ENCODE measurements around the gene HOXA13. TPM values are rescaled to one million over a fixed set of nuclear protein-coding genes. Genes with fewer than 3 reads are reported as not detected.

HOXA13 gene
- not detected for total RNA-seq

DNA sequence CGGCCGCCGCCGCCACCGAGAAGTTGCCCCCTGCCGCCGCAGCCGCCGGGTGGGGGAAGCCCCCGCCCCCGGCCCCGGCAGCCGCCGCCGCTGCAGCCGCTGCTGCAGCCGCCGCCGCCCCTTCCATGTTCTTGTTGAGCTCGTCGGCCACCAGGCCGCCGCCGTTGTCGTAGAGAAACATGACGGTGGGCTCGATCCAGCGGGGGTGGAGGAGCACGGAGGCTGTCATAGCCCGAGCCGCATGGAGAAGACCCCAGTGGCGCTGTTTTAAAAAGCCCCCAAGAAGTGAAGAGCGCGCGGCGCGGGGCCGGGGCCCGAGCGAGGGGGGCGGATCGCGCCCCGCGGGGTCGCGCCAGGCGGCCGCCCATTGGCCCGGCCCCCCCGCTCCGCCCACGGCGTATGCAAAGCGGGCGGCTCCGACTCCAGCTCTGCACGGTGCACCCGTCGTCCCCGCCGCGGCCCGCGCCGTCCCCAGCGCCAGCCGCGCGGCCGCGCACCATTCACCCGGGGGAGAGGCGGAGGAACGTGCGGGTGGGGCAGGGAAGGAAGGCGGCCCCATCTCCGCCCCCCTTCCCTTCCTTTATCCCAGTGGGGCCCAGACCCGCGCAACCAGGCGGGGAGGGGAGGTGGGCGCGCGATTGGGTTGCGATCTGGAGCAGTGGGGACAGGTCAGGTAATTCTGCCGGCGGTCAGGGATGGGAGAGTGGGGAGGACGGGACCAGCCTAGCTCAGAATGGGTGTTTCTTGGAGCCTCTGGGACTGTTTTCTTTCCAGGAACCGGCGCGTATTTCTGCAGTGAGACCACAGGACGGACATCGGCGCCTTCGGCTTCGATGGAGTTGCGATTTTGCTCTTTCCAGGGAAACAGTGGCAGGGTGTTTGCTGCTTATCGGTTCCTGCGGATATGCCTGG, at the start of gene HOXA13:
HOXA13 (minus strand) TSS at position 243 of the 912 bp plus-strand sequence; CDS start at position 229, 14 bp downstream.
- CTCF ChIA-PET, result interaction anchor here (1.6 kb wide), 1 partner anchor 13 kb away, joined by 5 read pairs; no protein-coding TSS in a partner anchor
- H3K4me3 Mint-ChIP-seq, result peak within 1 kb of the TSS; percentile 46

DNA sequence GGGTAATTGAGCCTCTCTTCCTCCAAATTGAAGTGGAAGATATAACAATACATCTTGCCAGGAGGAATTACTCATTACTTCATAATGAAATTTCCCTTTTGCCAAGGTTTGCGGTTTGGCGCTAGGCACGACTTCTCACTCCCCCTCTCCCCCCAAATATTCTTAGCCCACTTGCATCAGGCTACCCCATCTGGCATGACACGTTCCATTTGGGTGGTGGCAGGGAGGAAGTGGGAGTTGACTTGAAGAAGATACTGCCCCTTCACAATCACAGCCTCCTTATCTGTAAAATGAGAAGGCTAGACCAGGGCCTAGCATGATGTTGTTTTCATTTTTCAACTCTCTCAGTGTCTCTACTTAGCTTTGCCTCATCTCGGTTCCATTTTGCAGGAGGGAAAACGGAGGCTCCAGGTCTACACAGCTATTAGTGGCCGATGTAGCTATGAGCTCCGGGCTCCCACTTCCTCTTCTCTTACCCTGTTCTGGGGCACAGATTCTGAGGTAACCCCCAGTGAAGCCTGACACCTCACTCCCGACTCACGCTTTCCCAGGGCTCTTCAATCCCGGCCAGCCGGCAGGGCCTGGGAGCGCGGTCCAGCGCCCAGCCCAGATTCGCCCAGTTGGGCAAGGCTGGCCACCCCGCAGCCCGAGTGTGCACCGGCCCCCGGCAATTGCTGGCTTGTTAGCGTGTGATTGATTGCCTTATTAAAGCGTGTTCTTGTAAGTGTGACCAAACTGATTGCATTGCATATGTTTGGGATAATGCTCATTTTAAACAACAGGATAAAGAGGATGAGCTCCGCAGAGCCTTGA, 49.2 kb upstream of the HOXA13 start:
- H3K36me3 Mint-ChIP-seq, result no peaks in the 10 kb centered on the region
- no peak overlapping the region for H3K4me3 Mint-ChIP-seq
- H3K9me3 Mint-ChIP-seq (ENCODE audit: low read depth), result no peaks in the 10 kb centered on the region
- CTCF ChIA-PET, result no interaction called here
- H3K4me1 Mint-ChIP-seq, result peaks cover 4% of the 10 kb centered on the region
- H3K27ac Mint-ChIP-seq, result no peak overlapping the region
- ATAC-seq (no peak), DNase-seq (no peak)
- H3K27me3 Mint-ChIP-seq, result peaks cover 97% of the 10 kb centered on the region

More for the DNA sequence above, at the start of gene HOXA13:
- H3K27ac Mint-ChIP-seq, result peak within 1 kb of the TSS; percentile 67
- no peak for DNase-seq
- H3K27me3 Mint-ChIP-seq, result peaks cover 89% of the 10 kb centered on the region
- peaks cover 28% of the 10 kb centered on the region for H3K4me1 Mint-ChIP-seq
- no peaks in the 10 kb centered on the region for H3K9me3 Mint-ChIP-seq (ENCODE audit: low read depth)
- H3K36me3 Mint-ChIP-seq, result no peaks in the 10 kb centered on the region
- ATAC-seq, result peak; percentile 54

DNA sequence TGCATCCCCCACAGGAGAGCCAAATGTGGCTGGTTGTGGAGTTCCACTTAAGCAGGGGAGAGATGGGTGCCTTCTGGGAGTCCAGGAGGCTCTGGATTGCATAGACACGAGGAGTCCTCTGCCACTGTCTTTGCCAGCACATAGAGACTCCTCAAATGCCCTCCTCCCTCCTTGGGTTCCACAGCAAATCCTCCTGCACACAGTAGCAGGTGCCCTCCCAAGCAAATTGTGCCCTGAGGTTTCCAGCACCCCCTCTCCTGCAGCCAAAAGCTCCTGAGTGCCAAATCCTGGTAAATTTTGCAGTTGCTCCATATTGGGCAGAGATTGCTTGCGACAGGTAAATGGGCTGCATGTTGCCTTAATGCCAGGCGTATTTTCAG, 48.5 kb upstream of the HOXA13 start:
- H3K4me1 Mint-ChIP-seq, result peaks cover 6% of the 10 kb centered on the region
- no peak overlapping the region for H3K27ac Mint-ChIP-seq
- H3K9me3 Mint-ChIP-seq (ENCODE audit: low read depth), result no peaks in the 10 kb centered on the region
- no peaks in the 10 kb centered on the region for H3K36me3 Mint-ChIP-seq
- H3K27me3 Mint-ChIP-seq, result peaks cover 96% of the 10 kb centered on the region
- DNase-seq (no peak), ATAC-seq (no peak)
- CTCF ChIA-PET, result interaction anchor here (1.3 kb wide), 1 partner anchor 52 kb away, joined by 5 read pairs; no protein-coding TSS in a partner anchor
- no peak overlapping the region for H3K4me3 Mint-ChIP-seq

DNA sequence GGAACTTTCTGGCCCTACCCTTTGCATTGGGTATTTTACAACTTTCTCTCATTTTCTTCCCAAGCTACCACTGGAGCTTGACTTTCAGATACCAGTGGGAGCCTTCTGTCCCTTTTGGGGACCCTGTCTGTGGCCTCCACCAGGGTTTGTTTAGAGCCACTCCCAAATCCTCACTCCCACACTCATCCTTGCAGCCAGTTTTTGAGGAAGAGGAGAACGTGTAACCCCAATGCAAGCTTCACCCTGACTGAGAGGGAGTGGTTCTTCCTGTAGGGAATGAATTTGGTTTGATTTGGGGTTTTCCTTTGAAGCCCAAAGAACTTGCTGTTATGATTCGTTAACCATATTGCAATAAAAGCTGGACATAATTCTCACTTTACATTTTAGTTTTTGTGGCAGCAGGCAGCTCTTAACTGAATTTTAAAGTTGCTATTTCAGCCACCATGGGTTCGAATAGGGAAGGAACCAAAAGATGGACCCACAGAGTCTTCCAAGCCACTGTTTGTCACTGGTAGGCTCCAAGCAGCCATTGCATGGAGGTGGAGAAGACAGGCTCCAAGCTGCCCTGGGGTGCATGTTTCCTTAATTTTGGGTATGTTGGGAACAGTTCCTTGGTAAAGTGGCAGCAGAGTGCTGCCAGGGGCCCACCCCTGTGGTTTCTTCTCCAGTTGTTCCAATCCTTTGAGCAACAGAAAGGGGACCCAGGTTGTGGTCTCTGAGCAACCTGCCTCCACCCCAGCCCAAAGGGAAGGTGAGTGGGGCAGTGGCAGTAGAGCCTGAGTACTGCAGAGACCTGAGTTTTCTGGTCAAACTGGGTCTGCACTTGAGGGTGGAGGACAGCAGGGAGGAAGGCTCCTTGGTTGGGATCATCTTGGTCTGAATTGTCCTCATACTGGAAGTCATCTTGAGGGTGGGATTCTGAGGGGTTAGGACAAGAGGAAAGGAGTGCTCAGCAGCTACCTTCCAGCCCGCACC, 47.8 kb upstream of the HOXA13 start:
- no peaks in the 10 kb centered on the region for H3K9me3 Mint-ChIP-seq (ENCODE audit: low read depth)
- DNase-seq, result no peak
- H3K27me3 Mint-ChIP-seq, result peaks cover 93% of the 10 kb centered on the region
- no peak for ATAC-seq
- CTCF ChIA-PET, result interaction anchor here (1.3 kb wide), 1 partner anchor 52 kb away, joined by 5 read pairs; no protein-coding TSS in a partner anchor
- H3K36me3 Mint-ChIP-seq, result no peaks in the 10 kb centered on the region
- no peak overlapping the region for H3K27ac Mint-ChIP-seq
- H3K4me3 Mint-ChIP-seq, result no peak overlapping the region
- peaks cover 7% of the 10 kb centered on the region for H3K4me1 Mint-ChIP-seq

DNA sequence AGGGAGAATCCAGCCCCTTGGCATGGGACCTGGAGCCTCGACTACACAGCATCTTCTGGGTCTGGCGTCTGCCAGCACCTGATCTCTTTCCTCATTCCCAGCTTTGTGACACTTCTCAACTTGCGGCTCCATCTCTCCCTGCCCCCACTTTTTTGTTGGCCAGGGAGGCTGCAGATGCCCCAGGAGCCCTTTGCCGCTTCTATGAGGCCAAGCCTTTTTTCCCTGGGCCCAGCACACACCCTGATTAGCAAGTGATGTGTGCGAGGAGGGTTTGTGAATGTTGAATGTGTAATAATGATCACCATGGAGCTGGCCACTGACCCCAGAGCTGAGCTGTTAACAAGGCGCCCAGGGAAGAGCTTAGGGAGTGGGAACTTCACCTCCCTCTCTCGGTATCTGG, 47.1 kb upstream of the HOXA13 start:
- no peak overlapping the region for H3K27ac Mint-ChIP-seq
- H3K27me3 Mint-ChIP-seq, result peaks cover 93% of the 10 kb centered on the region
- H3K4me3 Mint-ChIP-seq, result no peak overlapping the region
- ATAC-seq, result no peak
- H3K9me3 Mint-ChIP-seq (ENCODE audit: low read depth), result no peaks in the 10 kb centered on the region
- no peaks in the 10 kb centered on the region for H3K36me3 Mint-ChIP-seq
- CTCF ChIA-PET, result interaction anchor here (1.3 kb wide), 1 partner anchor 51 kb away, joined by 5 read pairs; no protein-coding TSS in a partner anchor
- no peak for DNase-seq
- H3K4me1 Mint-ChIP-seq, result peaks cover 11% of the 10 kb centered on the region

DNA sequence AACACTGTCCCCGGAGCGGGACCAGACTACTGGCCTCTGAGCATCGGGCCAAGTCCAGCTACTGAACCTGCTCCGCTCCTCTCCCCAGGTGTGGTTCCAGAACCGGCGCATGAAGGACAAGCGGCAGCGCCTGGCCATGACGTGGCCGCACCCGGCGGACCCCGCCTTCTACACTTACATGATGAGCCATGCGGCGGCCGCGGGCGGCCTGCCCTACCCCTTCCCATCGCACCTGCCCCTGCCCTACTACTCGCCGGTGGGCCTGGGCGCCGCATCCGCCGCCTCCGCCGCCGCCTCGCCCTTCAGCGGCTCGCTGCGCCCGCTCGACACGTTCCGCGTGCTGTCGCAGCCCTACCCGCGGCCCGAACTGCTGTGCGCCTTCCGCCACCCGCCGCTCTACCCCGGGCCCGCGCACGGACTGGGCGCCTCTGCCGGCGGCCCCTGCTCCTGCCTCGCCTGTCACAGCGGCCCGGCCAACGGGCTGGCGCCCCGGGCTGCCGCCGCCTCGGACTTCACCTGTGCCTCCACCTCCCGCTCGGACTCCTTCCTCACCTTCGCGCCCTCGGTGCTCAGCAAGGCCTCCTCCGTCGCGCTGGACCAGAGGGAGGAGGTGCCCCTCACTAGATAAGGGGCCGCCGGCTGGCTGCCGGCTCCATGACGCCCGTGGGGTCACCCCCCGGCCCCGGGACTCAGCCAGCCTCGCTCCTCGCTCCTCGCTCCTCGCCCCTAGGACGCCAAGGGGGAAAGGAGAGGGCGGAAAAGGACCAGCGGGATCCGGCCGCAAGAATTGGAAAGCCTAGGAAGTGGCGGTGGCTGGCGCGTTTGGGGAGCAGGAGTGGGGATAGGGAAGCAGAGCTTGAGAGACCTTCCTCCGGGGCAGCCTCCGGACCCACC, 46.2 kb upstream of the HOXA13 start:
- no peak overlapping the region for H3K27ac Mint-ChIP-seq
- ATAC-seq (no peak), DNase-seq (no peak)
- H3K4me1 Mint-ChIP-seq, result peaks cover 10% of the 10 kb centered on the region
- peaks cover 95% of the 10 kb centered on the region for H3K27me3 Mint-ChIP-seq
- no peak overlapping the region for H3K4me3 Mint-ChIP-seq
- H3K9me3 Mint-ChIP-seq (ENCODE audit: low read depth), result no peaks in the 10 kb centered on the region
- CTCF ChIA-PET, result interaction anchor here (0.5 to 0.9 kb wide), 2 partner anchors 92 to 96 kb away, joined by 3 read pairs; no protein-coding TSS in a partner anchor
- H3K36me3 Mint-ChIP-seq, result no peaks in the 10 kb centered on the region

DNA sequence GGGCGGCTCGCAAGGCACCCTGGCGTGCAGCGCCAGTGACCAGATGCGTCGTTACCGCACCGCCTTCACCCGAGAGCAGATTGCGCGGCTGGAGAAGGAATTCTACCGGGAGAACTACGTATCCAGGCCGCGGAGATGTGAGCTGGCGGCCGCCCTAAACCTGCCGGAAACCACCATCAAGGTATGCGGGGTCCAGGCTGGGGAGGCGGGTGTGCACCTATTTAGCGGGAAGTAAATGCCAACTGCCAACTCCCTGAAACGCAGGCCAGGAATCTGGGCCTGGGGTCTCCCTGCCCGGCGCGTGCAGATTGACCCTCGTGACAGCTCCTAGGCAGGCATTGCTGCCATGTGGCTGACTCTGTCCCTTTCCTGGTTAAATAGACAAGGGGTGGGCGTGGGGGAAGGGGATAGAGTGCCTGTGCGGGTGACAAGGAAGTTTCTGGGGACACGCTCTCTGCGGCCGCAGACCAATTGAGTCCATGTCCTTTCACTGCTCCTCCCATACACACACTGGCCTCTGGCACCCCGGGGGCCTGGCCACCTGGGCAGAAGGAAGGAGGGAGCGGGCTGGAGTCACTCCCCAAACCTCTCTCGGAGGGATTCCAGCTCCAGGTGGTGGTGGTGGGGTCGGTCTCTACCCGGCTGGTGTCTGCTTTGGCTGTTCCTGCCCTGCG, 45.4 kb upstream of the HOXA13 start:
- ATAC-seq, result no peak

DNA sequence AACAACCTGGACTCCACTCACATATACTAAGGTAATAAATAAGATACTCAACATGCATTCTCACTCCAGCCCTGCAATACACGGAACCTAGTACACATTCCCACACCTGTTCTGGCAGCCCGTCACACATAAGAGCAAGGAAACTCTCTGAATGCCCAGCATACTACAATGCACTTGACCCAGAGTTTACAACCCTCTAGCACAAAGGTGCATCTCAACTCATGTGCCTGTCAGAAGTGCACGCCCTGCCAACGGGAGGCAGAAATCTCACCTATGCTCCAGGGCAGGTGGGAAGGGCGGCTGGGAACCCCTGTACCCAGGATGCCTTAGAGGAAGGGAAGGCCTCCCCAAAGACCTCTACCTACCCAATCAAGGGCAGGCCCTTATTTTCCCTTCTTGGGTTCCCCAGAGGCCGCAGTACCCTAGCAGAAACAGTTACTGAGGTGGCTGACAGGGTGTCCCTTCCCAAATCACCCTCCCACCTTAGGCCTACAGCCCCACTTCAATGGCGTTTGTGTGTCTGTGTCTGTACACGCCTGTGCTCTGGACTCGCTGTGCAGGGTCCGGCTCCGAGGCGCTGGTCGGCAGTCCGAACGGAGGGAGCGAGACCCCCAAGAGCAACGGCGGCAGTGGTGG, 44.7 kb upstream of the HOXA13 start:
- CTCF ChIA-PET, result no interaction called here
- H3K27me3 Mint-ChIP-seq, result peaks cover 95% of the 10 kb centered on the region
- no peak for ATAC-seq
- DNase-seq, result no peak
- H3K9me3 Mint-ChIP-seq (ENCODE audit: low read depth), result no peaks in the 10 kb centered on the region
- H3K36me3 Mint-ChIP-seq, result no peaks in the 10 kb centered on the region
- H3K27ac Mint-ChIP-seq, result peak overlapping the region; percentile 33
- peaks cover 11% of the 10 kb centered on the region for H3K4me1 Mint-ChIP-seq
- no peak overlapping the region for H3K4me3 Mint-ChIP-seq

More for the DNA sequence above, 45.4 kb upstream of the HOXA13 start:
- CTCF ChIA-PET, result interaction anchor here (0.9 kb wide), 1 partner anchor 95 kb away, joined by 3 read pairs; no protein-coding TSS in a partner anchor
- Mint-ChIP-seq H3K4me1 (peaks cover 9% of the 10 kb centered on the region), H3K36me3 (no peaks in the 10 kb centered on the region), H3K27ac (no peak overlapping the region), H3K4me3 (no peak overlapping the region), H3K27me3 (peaks cover 95% of the 10 kb centered on the region), H3K9me3 (ENCODE audit: low read depth) (no peaks in the 10 kb centered on the region)
- DNase-seq, result no peak

DNA sequence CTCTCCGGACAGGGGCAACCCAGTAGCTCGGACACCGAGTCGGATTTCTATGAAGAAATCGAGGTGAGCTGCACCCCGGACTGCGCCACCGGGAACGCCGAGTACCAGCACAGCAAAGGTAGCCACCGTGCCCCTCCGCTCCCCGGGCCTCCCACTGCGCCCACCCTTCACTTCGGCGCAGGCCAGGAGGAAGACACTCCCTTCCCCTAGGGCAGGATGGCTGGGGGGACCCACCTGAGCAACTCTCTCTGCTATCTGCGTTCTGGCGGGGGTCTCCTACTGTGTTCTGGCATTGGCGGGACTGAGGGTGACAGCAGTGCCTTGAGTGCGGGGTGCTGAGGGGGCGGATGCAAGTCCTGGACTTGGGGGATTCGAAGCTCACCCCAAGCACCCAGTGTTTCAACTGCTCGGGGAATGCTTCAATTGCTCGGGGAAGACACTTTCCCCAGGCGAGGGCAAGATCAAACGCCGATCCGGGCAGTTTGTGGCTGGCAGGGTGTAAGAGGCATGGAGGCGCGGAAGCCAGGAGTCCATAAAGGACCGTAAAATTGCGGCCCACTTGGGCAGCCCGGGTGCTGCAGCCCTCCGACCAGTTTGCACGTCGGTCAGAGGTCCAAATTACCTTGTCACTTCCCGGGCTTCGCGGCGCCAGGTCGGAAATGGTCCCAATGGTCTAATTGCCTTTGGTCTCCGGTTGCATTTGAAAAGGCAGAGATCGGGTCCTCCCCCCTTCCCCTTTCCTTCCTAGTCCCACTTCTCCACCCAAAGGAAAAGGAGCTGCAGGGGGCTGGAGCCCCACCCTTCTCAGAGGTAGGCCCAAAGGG, 43.7 kb upstream of the HOXA13 start:
- H3K4me3 Mint-ChIP-seq, result no peak overlapping the region
- no peaks in the 10 kb centered on the region for H3K9me3 Mint-ChIP-seq (ENCODE audit: low read depth)
- no peaks in the 10 kb centered on the region for H3K36me3 Mint-ChIP-seq
- ATAC-seq (no peak), DNase-seq (no peak)
- CTCF ChIA-PET, result interaction anchor here (1.4 kb wide), 1 partner anchor 47 kb away, joined by 5 read pairs; no protein-coding TSS in a partner anchor
- H3K4me1 Mint-ChIP-seq, result peaks cover 11% of the 10 kb centered on the region
- peaks cover 92% of the 10 kb centered on the region for H3K27me3 Mint-ChIP-seq
- peak overlapping the region; percentile 59 for H3K27ac Mint-ChIP-seq

DNA sequence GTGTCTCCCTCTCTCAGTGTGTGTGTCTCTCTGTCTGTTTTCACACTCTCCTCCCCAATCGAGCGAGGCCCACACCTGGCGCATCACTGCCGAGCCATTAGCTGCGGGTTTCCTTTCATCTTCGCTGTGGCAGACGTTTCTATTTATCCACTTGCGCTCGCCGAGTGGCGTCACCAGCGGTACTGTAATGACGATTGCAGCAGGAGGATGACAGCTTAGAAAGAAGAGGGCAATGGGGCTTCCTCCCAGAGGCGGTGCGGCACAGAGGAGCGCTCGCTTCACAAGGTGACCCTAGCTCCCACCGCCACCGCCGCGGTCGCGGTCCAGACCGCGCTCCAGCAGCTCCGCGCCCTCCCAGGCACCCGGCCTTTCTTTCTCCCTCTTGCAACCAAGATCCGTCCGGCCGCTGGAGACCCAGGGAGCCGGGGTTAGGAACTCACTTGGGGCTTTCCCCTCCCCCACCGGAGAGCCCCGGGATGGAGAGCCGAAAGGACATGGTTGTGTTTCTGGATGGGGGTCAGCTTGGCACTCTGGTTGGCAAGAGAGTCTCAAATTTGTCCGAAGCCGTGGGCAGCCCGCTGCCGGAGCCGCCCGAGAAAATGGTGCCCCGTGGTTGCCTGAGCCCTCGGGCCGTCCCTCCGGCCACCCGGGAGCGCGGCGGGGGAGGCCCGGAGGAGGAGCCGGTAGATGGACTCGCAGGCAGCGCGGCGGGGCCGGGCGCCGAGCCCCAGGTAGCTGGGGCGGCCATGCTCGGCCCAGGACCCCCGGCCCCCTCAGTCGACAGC, 42.9 kb upstream of the HOXA13 start, which contains the start of gene EVX1:
EVX1 (plus strand) TSS at position 248 of the 785 bp plus-strand sequence; CDS start at position 477, 229 bp downstream.
- no peak for ATAC-seq
- Mint-ChIP-seq H3K36me3 (no peaks in the 10 kb centered on the region), H3K27me3 (peaks cover 92% of the 10 kb centered on the region), H3K27ac (peak within 1 kb of the TSS; percentile 59), H3K9me3 (ENCODE audit: low read depth) (no peaks in the 10 kb centered on the region), H3K4me1 (peaks cover 12% of the 10 kb centered on the region), H3K4me3 (peak within 1 kb of the TSS; percentile 33)
- DNase-seq, result no peak
- CTCF ChIA-PET, result interaction anchor here (0.7 to 1.4 kb wide), 4 partner anchors 10 to 47 kb away, joined by 3 to 5 read pairs (median 4); no protein-coding TSS in a partner anchor

Measured in activated CD8-positive, alpha-beta memory T cell treated with anti-CD3 and anti-CD28 coated beads, Interleukin-2, amount 10 ng/mL, durations not matched to agents 7 days and 5 days (primary cell).